Cardiac muscle cell (in vitro differentiated cells and primary cell): ENCODE measurements around the gene SIKE1. TPM values are rescaled to one million over a fixed set of nuclear protein-coding genes. Genes with fewer than 3 reads are reported as not detected.
"Not testable (repeated sequence)": the region's sequence is repeated elsewhere in the genome, so short reads cannot be mapped to it uniquely, and the experiment has no call there.

Experiments used
- DNase-seq, 2 donors: peaks; one replicate each; pipeline versions ENCODE4 v3.0.0 to v3.0.0-alpha.2; 2010 to 2017; ENCODE audit warnings: low read depth in 1 of 2, low spot score in 1 of 2
- H3K27ac ChIP-seq: fragments of 200-600 bp; sonication (generic); 2 replicates; pipeline ENCODE4 v1.5.1; 2016
- H3K27me3 ChIP-seq: fragments of 200-600 bp; sonication (generic); 2 replicates; pipeline ENCODE4 v1.6.0; 2016; ENCODE audit warnings: control low read depth
- H3K36me3 ChIP-seq: fragments of 200-600 bp; sonication (generic); 2 replicates; pipeline ENCODE4 v1.5.1; 2016; ENCODE audit warnings: control low read depth
- H3K4me1 ChIP-seq: fragments of 200-600 bp; sonication (generic); 2 replicates; pipeline ENCODE4 v1.8.1; 2017; ENCODE audit warnings: low read depth, mild to moderate bottlenecking, mixed run types
- H3K4me3 ChIP-seq: fragments of 200-600 bp; sonication (generic); 2 replicates; pipeline ENCODE4 v1.5.1; 2016; ENCODE audit warnings: mild to moderate bottlenecking
- H3K9me3 ChIP-seq: fragments of 200-600 bp; sonication (generic); 2 replicates; pipeline ENCODE4 v1.5.1; 2017; ENCODE audit warnings: low read depth, mild to moderate bottlenecking, control low read depth
- polyA plus RNA-seq: library from polyadenylated mRNA; unstranded; fragments of >200 nt; fragmentation: Nextera tagmentation; extraction: Ambion mirVana; gene quantifications from 2 replicates; pipeline ENCODE4 v1.2.1, GENCODE V29; 2016
- total RNA-seq: library from RNA; depleted of rRNA; stranded (reverse); fragments of >200 nt; gene quantifications from 2 replicates; pipeline ENCODE4 v1.2.3, GENCODE V29; 2016
- TF ChIP-seq, protein P1 (sequence below): IDR thresholded peaks from 2 replicates; pipeline ENCODE4 v1.5.1; 2012; ENCODE audit warnings: low read depth, mild to moderate bottlenecking, low read length

The SIKE1 gene
- total and polyA plus RNA-seq, 2 experiments from 2014 or later, result 64.0 to 91.9 TPM

DNA sequence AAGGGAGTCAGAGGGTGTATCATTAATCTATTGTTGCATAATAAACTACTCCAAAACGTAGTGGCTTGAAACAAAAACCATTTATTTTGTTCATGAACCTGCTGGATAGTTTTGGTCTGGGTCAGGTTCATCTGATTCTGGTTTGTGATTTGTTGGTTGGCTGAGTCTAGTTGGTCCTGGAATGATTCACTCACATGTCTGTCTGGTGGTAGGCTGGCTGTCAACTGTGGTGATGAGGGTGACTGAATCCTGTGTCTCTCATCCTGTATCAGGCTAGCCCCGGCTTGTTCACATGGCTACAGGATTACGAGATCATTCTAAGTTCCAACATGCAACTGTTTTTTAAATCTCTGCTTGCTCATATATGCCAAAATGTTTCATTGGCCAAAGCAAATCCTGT lies 22.5 kb upstream of the SIKE1 start:
- Histone ChIP-seq H3K36me3 (no peaks in the 10 kb centered on the region), H3K9me3 (no peaks in the 10 kb centered on the region), H3K27me3 (peaks cover 10% of the 10 kb centered on the region), H3K4me1 (no peaks in the 10 kb centered on the region), H3K4me3 (no peak overlapping the region), H3K27ac (no peak overlapping the region)
- no peak for DNase-seq
- TF ChIP-seq, protein P1, sequence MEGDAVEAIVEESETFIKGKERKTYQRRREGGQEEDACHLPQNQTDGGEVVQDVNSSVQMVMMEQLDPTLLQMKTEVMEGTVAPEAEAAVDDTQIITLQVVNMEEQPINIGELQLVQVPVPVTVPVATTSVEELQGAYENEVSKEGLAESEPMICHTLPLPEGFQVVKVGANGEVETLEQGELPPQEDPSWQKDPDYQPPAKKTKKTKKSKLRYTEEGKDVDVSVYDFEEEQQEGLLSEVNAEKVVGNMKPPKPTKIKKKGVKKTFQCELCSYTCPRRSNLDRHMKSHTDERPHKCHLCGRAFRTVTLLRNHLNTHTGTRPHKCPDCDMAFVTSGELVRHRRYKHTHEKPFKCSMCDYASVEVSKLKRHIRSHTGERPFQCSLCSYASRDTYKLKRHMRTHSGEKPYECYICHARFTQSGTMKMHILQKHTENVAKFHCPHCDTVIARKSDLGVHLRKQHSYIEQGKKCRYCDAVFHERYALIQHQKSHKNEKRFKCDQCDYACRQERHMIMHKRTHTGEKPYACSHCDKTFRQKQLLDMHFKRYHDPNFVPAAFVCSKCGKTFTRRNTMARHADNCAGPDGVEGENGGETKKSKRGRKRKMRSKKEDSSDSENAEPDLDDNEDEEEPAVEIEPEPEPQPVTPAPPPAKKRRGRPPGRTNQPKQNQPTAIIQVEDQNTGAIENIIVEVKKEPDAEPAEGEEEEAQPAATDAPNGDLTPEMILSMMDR, result no peak

DNA sequence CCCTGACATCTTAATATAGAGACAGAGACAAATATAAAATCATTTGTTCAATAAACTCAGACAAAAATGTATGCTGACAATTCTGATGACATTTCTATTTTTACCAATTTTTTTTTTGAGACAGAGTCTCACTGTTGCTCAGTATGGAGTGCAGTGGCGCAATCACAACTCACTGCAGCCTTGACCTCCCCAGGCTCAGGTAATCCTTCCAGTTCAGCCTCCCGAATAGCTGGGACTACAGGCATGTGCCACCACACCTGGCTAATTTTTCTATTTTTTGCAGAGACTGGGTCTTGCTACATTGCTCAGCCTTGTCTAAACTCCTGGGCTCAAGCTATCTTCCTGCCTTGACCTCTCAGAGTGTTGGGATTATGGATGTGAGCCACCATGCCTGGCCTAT lies 13.6 kb upstream of the SIKE1 start:
- Histone ChIP-seq H3K4me1 (no peaks in the 10 kb centered on the region), H3K4me3 (no peak overlapping the region)
- TF ChIP-seq, protein P1, result no peak

DNA sequence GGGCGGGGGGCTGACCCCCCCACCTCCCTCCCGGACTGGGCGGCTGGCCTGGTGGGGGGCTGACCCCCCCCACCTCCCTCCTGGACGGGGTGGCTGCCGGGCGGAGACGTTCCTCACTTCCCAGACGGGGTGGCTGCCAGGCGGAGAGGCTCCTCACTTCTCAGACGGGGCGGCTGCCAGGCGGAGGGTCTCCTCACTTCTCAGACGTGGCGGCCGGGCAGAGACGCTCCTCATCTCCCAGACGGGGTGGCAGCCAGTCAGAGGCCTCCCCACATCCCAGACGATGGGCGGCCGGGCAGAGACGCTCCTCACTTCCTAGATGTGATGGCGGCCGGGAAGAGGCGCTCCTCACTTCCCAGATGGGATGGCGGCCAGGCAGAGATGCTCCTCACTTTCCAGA lies 10.1 kb upstream of the SIKE1 start:
- H3K9me3 ChIP-seq, H3K27ac ChIP-seq, H3K4me3 ChIP-seq, DNase-seq, H3K36me3 ChIP-seq, H3K4me1 ChIP-seq: not testable (repeated sequence)
- H3K27me3 ChIP-seq, result peaks cover 13% of the 10 kb centered on the region

More for the DNA sequence above, 13.6 kb upstream of the SIKE1 start:
- H3K9me3 ChIP-seq, result no peaks in the 10 kb centered on the region
- no peak overlapping the region for H3K27ac ChIP-seq
- peaks cover 25% of the 10 kb centered on the region for H3K27me3 ChIP-seq
- DNase-seq, result no peak
- no peaks in the 10 kb centered on the region for H3K36me3 ChIP-seq

DNA sequence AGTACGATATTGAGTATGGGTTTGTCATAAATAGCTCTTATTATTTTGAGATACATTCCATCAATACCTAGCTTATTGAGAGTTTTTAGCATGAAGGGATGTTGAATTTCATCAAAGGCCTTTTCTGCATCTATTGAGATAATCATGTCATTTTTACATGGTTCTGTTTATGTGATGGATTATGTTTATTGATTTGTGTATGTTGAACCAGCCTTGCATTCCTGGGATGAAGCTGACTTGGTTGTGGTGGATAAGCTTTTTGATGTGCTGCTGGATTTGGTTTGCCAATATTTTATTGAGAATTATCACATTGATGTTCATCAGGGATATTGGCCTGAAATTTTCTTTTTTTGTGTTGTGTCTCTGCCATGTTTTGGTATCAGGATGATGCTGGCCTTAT lies 6.0 kb upstream of the SIKE1 start:
- not testable (repeated sequence) for H3K36me3 ChIP-seq, H3K27ac ChIP-seq, H3K4me3 ChIP-seq, H3K9me3 ChIP-seq, H3K4me1 ChIP-seq, DNase-seq
- peaks cover 19% of the 10 kb centered on the region for H3K27me3 ChIP-seq

DNA sequence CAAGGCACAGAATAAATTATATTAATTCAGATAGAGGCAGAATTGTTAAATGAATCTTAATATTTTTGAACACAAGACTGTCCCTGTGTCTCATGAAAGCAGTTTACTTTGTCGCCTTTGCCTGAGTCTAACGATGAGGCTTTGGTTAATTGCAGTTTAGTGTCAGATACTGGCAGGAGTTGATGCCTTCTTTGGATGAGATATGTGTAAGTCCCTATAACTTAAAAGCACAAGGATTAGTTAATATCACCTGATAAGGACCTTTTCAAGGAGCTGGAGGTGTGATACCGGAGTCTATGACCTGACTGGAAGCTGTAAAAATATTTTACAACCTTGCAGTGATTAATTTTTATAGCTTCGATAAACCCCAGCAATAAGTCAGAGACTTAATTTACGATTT lies 2.0 kb upstream of the SIKE1 start:
- H3K4me1 ChIP-seq, result peaks cover 10% of the 10 kb centered on the region
- TF ChIP-seq, protein P1, result no peak
- no peak overlapping the region for H3K27ac ChIP-seq
- peaks cover 23% of the 10 kb centered on the region for H3K27me3 ChIP-seq
- H3K36me3 ChIP-seq, result peaks cover 4% of the 10 kb centered on the region
- DNase-seq, result no peak
- H3K9me3 ChIP-seq, result no peaks in the 10 kb centered on the region
- H3K4me3 ChIP-seq, result no peak overlapping the region

DNA sequence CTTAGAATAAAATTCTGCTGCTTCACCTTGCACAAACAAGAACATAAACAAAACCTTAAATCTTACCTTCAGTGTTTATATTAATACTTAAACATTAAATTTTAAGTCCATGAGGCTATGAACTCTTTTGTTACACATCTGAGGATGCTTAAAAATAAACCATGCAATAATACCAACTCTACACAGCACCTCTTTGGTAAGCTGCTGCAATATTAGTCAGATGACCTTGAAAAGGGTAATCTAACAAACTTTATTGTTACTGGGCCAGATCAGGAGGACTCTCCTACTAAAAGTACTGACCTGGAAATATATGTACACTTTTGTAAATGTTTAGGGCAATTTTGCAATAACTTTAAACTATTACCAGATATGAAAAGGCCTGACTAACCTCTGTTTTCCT lies 763 bp downstream of the SIKE1 start:
- Histone ChIP-seq H3K4me1 (peaks cover 10% of the 10 kb centered on the region), H3K4me3 (peak overlapping the region; percentile 62), H3K9me3 (no peaks in the 10 kb centered on the region), H3K27ac (peak overlapping the region; percentile 93), H3K27me3 (peaks cover 23% of the 10 kb centered on the region), H3K36me3 (peaks cover 14% of the 10 kb centered on the region)
- DNase-seq, result no peak
- TF ChIP-seq, protein P1, result no peak

DNA sequence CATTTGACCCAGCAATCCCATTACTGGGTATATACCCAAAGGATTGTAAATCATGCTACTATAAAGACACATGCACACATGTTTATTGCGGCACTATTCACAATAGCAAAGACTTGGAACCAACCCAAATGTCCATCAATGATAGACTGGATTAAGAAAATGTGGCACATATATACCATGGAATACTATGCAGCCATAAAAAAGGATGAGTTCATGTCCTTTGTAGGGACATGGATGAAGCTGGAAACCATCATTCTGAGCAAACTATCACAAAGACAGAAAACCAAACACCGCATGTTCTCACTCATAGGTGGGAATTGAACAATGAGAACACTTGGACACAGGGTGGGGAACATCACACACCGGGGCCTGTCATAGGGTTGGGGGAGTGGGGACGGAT lies 3.8 kb downstream of the SIKE1 start:
- peaks cover 36% of the 10 kb centered on the region for H3K36me3 ChIP-seq
- H3K4me3 ChIP-seq, H3K27me3 ChIP-seq: not testable (repeated sequence)

More for the DNA sequence above, 3.8 kb downstream of the SIKE1 start:
- H3K27ac ChIP-seq, H3K4me1 ChIP-seq, DNase-seq, H3K9me3 ChIP-seq: not testable (repeated sequence)
